Heart left ventricle (tissue), 16 donors: Measurements from ENCODE around the gene VGLL2. TPM values are rescaled to one million over a fixed set of nuclear protein-coding genes. Genes with fewer than 3 reads are reported as not detected.

ENCODE experiments used
- ATAC-seq, 4 donors: fragments of 200-7000 bp; cut with Tn5 transposase; one replicate each; pipeline ENCODE4 v1.9.1; 2020 to 2022; ENCODE audit warnings: moderate library complexity in 4 of 4, mild to moderate bottlenecking in 3 of 4, moderate number of reproducible peaks in 1 of 4
- DNase-seq, 5 donors: peaks; one replicate each; pipeline ENCODE4 v3.0.0-alpha.2; 2020
- H3K27ac ChIP-seq, 12 donors: fragments of 200-600 bp; sonication (generic) in 4 of 12; one replicate each; pipeline versions ENCODE4 v1.5.0 to v1.8.0; 2016 to 2022; ENCODE audit warnings: mild to moderate bottlenecking in 2 of 12
- H3K27me3 ChIP-seq, 9 donors: fragments of 200-600 bp; sonication (generic) in 2 of 9; one replicate each; pipeline versions ENCODE4 v1.5.1 to v1.8.0; 2016 to 2022; ENCODE audit warnings: mild to moderate bottlenecking in 3 of 9
- H3K36me3 ChIP-seq, 9 donors: fragments of 200-600 bp; sonication (generic) in 2 of 9; one replicate each; pipeline versions ENCODE4 v1.5.0 to v1.8.0; 2018 to 2022; ENCODE audit warnings: mild to moderate bottlenecking in 2 of 9
- H3K4me1 ChIP-seq, 12 donors: fragments of 200-600 bp; sonication (generic) in 4 of 12; one replicate each; pipeline versions ENCODE4 v1.5.0 to v1.8.0; 2016 to 2022; ENCODE audit warnings: mild to moderate bottlenecking in 3 of 12
- H3K4me3 ChIP-seq, 12 donors: fragments of 200-600 bp; sonication (generic) in 4 of 12; one replicate each; pipeline versions ENCODE4 v1.5.0 to v1.8.0; 2017 to 2022; ENCODE audit warnings: mild to moderate bottlenecking in 9 of 12, moderate library complexity in 4 of 12
- H3K9me3 ChIP-seq, 12 donors: fragments of 200-600 bp; sonication (generic) in 4 of 12; one replicate each; pipeline versions ENCODE4 v1.5.0 to v1.8.0; 2016 to 2022; ENCODE audit warnings: mild to moderate bottlenecking in 1 of 12
- CTCF ChIP-seq, 12 donors: fragments of 200-600 bp; sonication (generic) in 4 of 12; IDR thresholded peaks; one replicate each; pipeline versions ENCODE4 v1.5.0 to v1.8.0; 2018 to 2022; ENCODE audit warnings: antibody characterized with exemption in 12 of 12, mild to moderate bottlenecking in 5 of 12
- POLR2A ChIP-seq, 2 donors: fragments of 450-650 bp; IDR thresholded peaks; one replicate each; pipeline ENCODE4 v1.6.1; 2017; ENCODE audit warnings: antibody characterized with exemption in 2 of 2, mild to moderate bottlenecking in 2 of 2, moderate library complexity in 2 of 2
- WGBS, 4 donors: extraction: QIAGEN DNeasy Blood & Tissue Kit in 2 of 4; methylation state at CpG; one replicate each; pipeline versions ENCODE4 v1.1.5 to v1.1.7; 2013 to 2018; 5-methylcytosine and 5-hydroxymethylcytosine counted together
- intact Hi-C, 10 donors: fragments of 100-400 bp; cut with DNase I; formaldehyde crosslinking; loops; one replicate each; pipeline versions ENCODE4 v1.11.1 to v1.14.2; 2022
- polyA plus RNA-seq, 2 donors: library from polyadenylated mRNA; stranded (reverse); fragments of 200-250 nt; gene quantifications; one replicate each; pipeline ENCODE4 v1.2.3, GENCODE V29; 2013
- total RNA-seq, 9 donors: library from RNA; depleted of rRNA in 2 of 9; stranded (reverse); fragments of >200 nt in 2 of 9; fragmentation: NEBNext Ultra II Directional in 3 of 9; extraction: Animal tissue kit (Norgen Biotek cat#: 25700) in 3 of 9; gene quantifications; one replicate each; pipeline versions ENCODE4 v1.1.0 to v1.2.4, GENCODE V29; 2016 to 2023
- donor health status: ischemic (EF 13 %, LVEDD 7.1; RV severe dilation, severe dysfunction).
- donor health status: healthy with polysubstance abuse.
- donor health status: DM: no; HTN: yes; CAD: no.
- donor health status: DM: no; HTN: no; CAD: no.
- donor health status: ischemic (EF 25% LVEDD 6.9; RV normal size, moderate dysfunction).
- donor health status: ischemic (EF 25% LVEDD 5.7; RV mildly dilated, moderate dysfunction).
- donor health status: healthy.
- donor health status: DM: yes; HTN: yes; CAD: no.
- donor health status: ischemic (EF 35%, LVEDD 5.7; RV mildly dilated, moderate dysfunction).
- donor health status: nonischemic (EF 11% LVEDD 7.7; RV severe dilation, severe dysfunction).
- donor health status: DM: yes; HTN: yes; CAD: no.
- donor health status: PGD.
- donor health status: ischemic (EF 29% LVEDD 5.4; RV normal size, mild dysfunction).
- donor health status: nonischemic (EF 23%, LVEDD 6.1; RV moderate dilation, normal function).

VGLL2 gene
- total and polyA plus RNA-seq, 11 donors, result 0.20 to 29.3 (median 0.52) TPM; not detected in 4

DNA sequence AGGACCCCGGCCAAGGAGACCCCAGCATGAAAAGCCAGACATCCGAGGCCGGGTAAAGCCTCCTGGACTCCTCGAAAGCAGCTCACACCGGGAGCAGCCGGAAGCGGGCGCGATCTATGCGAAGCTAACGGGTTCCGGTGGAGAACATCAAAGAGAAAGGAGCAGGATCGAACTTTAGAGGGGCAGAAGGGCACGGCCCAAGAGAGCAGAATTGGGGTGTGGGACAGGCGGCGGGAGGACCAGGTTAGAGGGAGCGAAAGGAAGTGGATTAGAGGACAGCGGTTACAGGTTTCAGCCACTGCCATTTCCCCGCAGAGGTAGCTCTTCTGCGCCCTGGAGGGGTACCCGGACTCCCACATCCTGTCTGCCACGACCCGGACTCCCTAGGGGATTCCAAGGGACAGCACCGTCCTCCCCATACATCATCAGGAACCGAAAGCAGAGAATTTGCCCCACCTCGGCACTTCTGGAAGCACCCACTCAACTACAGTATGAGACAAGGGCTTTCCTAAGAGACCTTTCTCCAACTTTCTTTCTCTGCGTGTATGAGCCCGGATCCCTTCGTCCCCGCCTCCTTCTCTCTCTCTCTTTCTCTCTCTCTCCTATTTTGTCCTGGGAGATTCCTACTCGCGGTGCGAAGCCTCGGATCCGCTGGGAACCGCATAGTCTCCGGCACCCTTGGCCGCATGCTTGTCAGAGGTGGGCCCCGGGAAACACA is 507 bp upstream of the VGLL2 start:
- no peak for DNase-seq
- 1 to 2% (median 2%) methylated on average over 39 of the region's 39 CpGs for WGBS, 4 donors
- Histone ChIP-seq H3K4me1 (peaks cover 0 to 23% (median 17%) of the 10 kb centered on the region in 12 donors), H3K27ac (peak overlapping the region in 1 of 12 donors; percentile 17), H3K36me3 (no peaks in the 10 kb centered on the region), H3K9me3 (no peaks in the 10 kb centered on the region), H3K4me3 (peak overlapping the region; percentile 16 to 54 (median 41)), H3K27me3 (peaks cover 53 to 95% (median 89%) of the 10 kb centered on the region in 9 donors)
- TF ChIP-seq POLR2A (IDR thresholded peaks at IDR 0.05), result no peak
- no peak for TF ChIP-seq CTCF (IDR thresholded peaks at IDR 0.05)
- intact Hi-C loops, result no loop called here
- ATAC-seq, result peak in 3 of 4 donors; percentile 23 to 46 (median 23)

- H3K27ac ChIP-seq, result no peak overlapping the region
- DNase-seq, result no peak
- H3K27me3 ChIP-seq, result peaks cover 65 to 100% (median 95%) of the 10 kb centered on the region in 9 donors
- no peaks in the 10 kb centered on the region for H3K9me3 ChIP-seq
- no peak for ATAC-seq
- peaks cover 0 to 36% (median 18%) of the 10 kb centered on the region in 12 donors for H3K4me1 ChIP-seq
- intact Hi-C loops, result no loop called here
- 8 to 13% (median 10%) methylated on average over 16 of the region's 16 CpGs for WGBS, 4 donors
- TF ChIP-seq CTCF (IDR thresholded peaks at IDR 0.05), result no peak
- no peak for TF ChIP-seq POLR2A (IDR thresholded peaks at IDR 0.05)
- peak overlapping the region in 11 of 12 donors; percentile 26 to 54 (median 41) for H3K4me3 ChIP-seq
- H3K36me3 ChIP-seq, result no peaks in the 10 kb centered on the region
Measured at GRCh38 chr6:117266257-117267053, 1.1 kb downstream of the VGLL2 start.

- no peak for DNase-seq
- H3K9me3 ChIP-seq, result no peaks in the 10 kb centered on the region
- 13 to 29% (median 19%) methylated on average over 5 of the region's 5 CpGs for WGBS, 4 donors
- ATAC-seq, result no peak
- H3K27ac ChIP-seq, result no peak overlapping the region
- H3K4me1 ChIP-seq, result peaks cover 0 to 36% (median 18%) of the 10 kb centered on the region in 12 donors
- intact Hi-C loops, result no loop called here
- TF ChIP-seq CTCF (IDR thresholded peaks at IDR 0.05) (no peak), POLR2A (IDR thresholded peaks at IDR 0.05) (no peak)
- H3K27me3 ChIP-seq, result peaks cover 66 to 100% (median 98%) of the 10 kb centered on the region in 9 donors
- peak overlapping the region in 1 of 12 donors; percentile 52 for H3K4me3 ChIP-seq
- no peaks in the 10 kb centered on the region for H3K36me3 ChIP-seq
Measured at GRCh38 chr6:117267054-117267347, 1.6 kb downstream of the VGLL2 start.
